Spleen (tissue), 3 donors: ENCODE measurements around the gene TP53BP1.

Experiments
- POLR2A ChIP-seq, 3 donors: fragments of 450-650 bp; IDR thresholded peaks; one replicate each; pipeline ENCODE4 v1.5.1; 2017; ENCODE audit warnings: antibody characterized with exemption in 3 of 3, mild to moderate bottlenecking in 1 of 3
- POLR2AphosphoS5 ChIP-seq, 3 donors: sonication (generic); formaldehyde crosslinking; IDR thresholded peaks; one replicate each; pipeline ENCODE4 v1.5.1; 2017; ENCODE audit warnings: antibody characterized with exemption in 3 of 3

DNA sequence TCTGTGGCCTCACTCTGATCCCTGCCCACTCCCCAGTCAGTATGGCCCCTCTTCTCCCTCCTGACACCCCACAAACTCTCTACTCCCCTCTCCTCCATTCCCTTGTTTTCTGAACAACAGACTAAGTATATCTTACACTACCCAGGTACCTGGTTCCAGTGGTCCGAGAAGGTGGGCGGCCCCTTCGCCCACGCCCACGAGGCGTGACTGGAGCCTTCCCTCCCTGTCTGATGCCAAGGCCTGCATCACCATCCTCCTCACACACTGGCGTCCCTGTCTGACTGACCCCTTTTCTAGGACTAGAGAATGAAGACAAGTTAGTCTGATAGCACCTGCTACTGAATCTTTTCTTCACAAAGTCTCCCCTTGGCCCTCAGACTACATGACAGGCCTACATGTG lies 72.1 kb downstream of the TP53BP1 start:
- TF ChIP-seq POLR2AphosphoS5 (IDR thresholded peaks at IDR 0.05), result peak in 1 of 3 donors; percentile 19
- no peak for TF ChIP-seq POLR2A (IDR thresholded peaks at IDR 0.05)
